Endodermal cell (in vitro differentiated cells): ENCODE results near the gene USP48. TPM values are rescaled to one million over a fixed set of nuclear protein-coding genes. Genes with fewer than 3 reads are reported as not detected.

Experiments
- DNase-seq: peaks from one replicate; pipeline ENCODE4 v3.0.0-alpha.2; 2017
- H3K27ac ChIP-seq: 2 replicates; pipeline ENCODE4 v1.5.1; 2013; ENCODE audit warnings: mild to moderate bottlenecking, low read depth, low read length, moderate library complexity
- H3K27me3 ChIP-seq: 2 replicates; pipeline ENCODE4 v1.6.1; 2013; ENCODE audit warnings: mild to moderate bottlenecking, low read length, moderate library complexity; ENCODE audit not compliant: insufficient read depth, control insufficient read depth, poor library complexity, severe bottlenecking
- H3K36me3 ChIP-seq: 2 replicates; pipeline ENCODE4 v1.7.0; 2013; ENCODE audit warnings: mild to moderate bottlenecking, low read length, moderate library complexity; ENCODE audit not compliant: control insufficient read depth, insufficient read depth
- H3K4me1 ChIP-seq: one replicate; pipeline ENCODE4 v1.7.0; 2013; ENCODE audit warnings: low read length; ENCODE audit not compliant: control insufficient read depth, insufficient read depth
- H3K4me3 ChIP-seq: 2 replicates; pipeline ENCODE4 v1.5.1; 2013; ENCODE audit warnings: mild to moderate bottlenecking, low read length, moderate library complexity
- H3K9ac ChIP-seq: 2 replicates; pipeline ENCODE4 v1.6.1; 2013; ENCODE audit warnings: mild to moderate bottlenecking, low read length, moderate library complexity; ENCODE audit not compliant: poor library complexity, severe bottlenecking; ENCODE audit errors: extremely low read depth
- H3K9me3 ChIP-seq: 2 replicates; pipeline ENCODE4 v1.6.1; 2013; ENCODE audit warnings: mild to moderate bottlenecking, low read length, moderate library complexity; ENCODE audit not compliant: control insufficient read depth
- H3K27ac Mint-ChIP-seq: 2 replicates; pipeline ENCODE4 v1.8.0; 2020; ENCODE audit warnings: mixed read lengths
- H3K27me3 Mint-ChIP-seq: 2 replicates; pipeline ENCODE4 v1.8.0; 2021; ENCODE audit warnings: mild to moderate bottlenecking, mixed read lengths; ENCODE audit not compliant: insufficient read depth
- H3K36me3 Mint-ChIP-seq: 2 replicates; pipeline ENCODE4 v1.8.0; 2020; ENCODE audit warnings: low read depth, mixed read lengths
- H3K4me1 Mint-ChIP-seq: 2 replicates; pipeline ENCODE4 v1.8.0; 2020; ENCODE audit warnings: mixed read lengths
- H3K4me3 Mint-ChIP-seq: 2 replicates; pipeline ENCODE4 v1.8.0; 2020; ENCODE audit warnings: mild to moderate bottlenecking, moderate library complexity, mixed read lengths
- H3K9me3 Mint-ChIP-seq: 2 replicates; pipeline ENCODE4 v1.8.0; 2020; ENCODE audit warnings: mild to moderate bottlenecking, mixed read lengths
- CTCF ChIP-seq: fragments of 200-600 bp; sonication (generic); conservative IDR thresholded peaks from 2 replicates; pipeline ENCODE4 v1.5.0; 2021; ENCODE audit warnings: antibody characterized with exemption, mild to moderate bottlenecking
- WGBS, 2 experiments: methylation state at CpG; one replicate each; pipeline versions ENCODE4 v1.1.5 to v1.1.7; 2013; ENCODE audit warnings: missing lambda C conversion rate in 2 of 2, mixed read lengths in 1 of 2; ENCODE audit not compliant: insufficient coverage in 1 of 2, insufficient read length in 1 of 2; 5-methylcytosine and 5-hydroxymethylcytosine counted together
- total RNA-seq, 2 donors: library from RNA; stranded (reverse); fragmentation: NEBNext Ultra II Directional in 1 of 2; extraction: Animal tissue kit (Norgen Biotek cat#: 25700) in 1 of 2; gene quantifications; 2 replicates in 1 of 2; 3 replicates in 1 of 2; pipeline ENCODE4 v1.2.1, GENCODE V29; 2021

The USP48 gene
- total RNA-seq, 2 donors from 2014 or later = 73.8 to 78.6 TPM

GRCh38 chr1:21749859-21750468 lies 33.0 kb downstream of the USP48 start:
- Mint-ChIP-seq H3K4me3 (no peak overlapping the region), H3K36me3 (peaks cover 51% of the 10 kb centered on the region), H3K27me3 (no peaks in the 10 kb centered on the region), H3K4me1 (no peaks in the 10 kb centered on the region), H3K27ac (peak overlapping the region; percentile 20), H3K9me3 (no peaks in the 10 kb centered on the region)
- DNase-seq = no peak
- Histone ChIP-seq H3K4me1 (no peaks in the 10 kb centered on the region), H3K27me3 (no peaks in the 10 kb centered on the region), H3K27ac (no peak overlapping the region), H3K9me3 (no peaks in the 10 kb centered on the region), H3K9ac (no peak overlapping the region), H3K4me3 (no peak overlapping the region), H3K36me3 (peaks cover 82% of the 10 kb centered on the region)
- TF ChIP-seq CTCF = no peak
- 87 to 88% methylated on average over 9 of the region's 9 CpGs for WGBS, 2 experiments

GRCh38 chr1:21749109-21749508 lies 33.8 kb downstream of the USP48 start:
- H3K36me3 Mint-ChIP-seq = peaks cover 51% of the 10 kb centered on the region
- no peaks in the 10 kb centered on the region for H3K9me3 Mint-ChIP-seq
- TF ChIP-seq CTCF = no peak
- H3K36me3 ChIP-seq = peaks cover 77% of the 10 kb centered on the region
- H3K4me3 Mint-ChIP-seq = no peak overlapping the region
- no peak overlapping the region for H3K4me3 ChIP-seq
- no peaks in the 10 kb centered on the region for H3K4me1 Mint-ChIP-seq
- no peak for DNase-seq
- H3K27me3 Mint-ChIP-seq = no peaks in the 10 kb centered on the region
- no peak overlapping the region for H3K27ac Mint-ChIP-seq
- no peaks in the 10 kb centered on the region for H3K9me3 ChIP-seq
- H3K27ac ChIP-seq = peak overlapping the region; percentile 32
- H3K9ac ChIP-seq = no peak overlapping the region
- no peaks in the 10 kb centered on the region for H3K4me1 ChIP-seq
- WGBS, 2 experiments = 93 to 100% methylated on average over 3 of the region's 3 CpGs
- H3K27me3 ChIP-seq = no peaks in the 10 kb centered on the region

GRCh38 chr1:21743476-21743875 lies 39.5 kb downstream of the USP48 start:
- WGBS, 2 experiments = 83 to 100% methylated on average over 1 of the region's 2 CpGs
- H3K27ac Mint-ChIP-seq = peak overlapping the region; percentile 23

More at GRCh38 chr1:21743476-21743875, 39.5 kb downstream of the USP48 start:
- Histone ChIP-seq H3K4me1 (no peaks in the 10 kb centered on the region), H3K4me3 (no peak overlapping the region), H3K9me3 (no peaks in the 10 kb centered on the region), H3K27me3 (no peaks in the 10 kb centered on the region), H3K9ac (no peak overlapping the region), H3K36me3 (peaks cover 55% of the 10 kb centered on the region), H3K27ac (no peak overlapping the region)
- Mint-ChIP-seq H3K27me3 (no peaks in the 10 kb centered on the region), H3K4me3 (no peak overlapping the region), H3K4me1 (no peaks in the 10 kb centered on the region), H3K9me3 (no peaks in the 10 kb centered on the region), H3K36me3 (peaks cover 34% of the 10 kb centered on the region)
- no peak for TF ChIP-seq CTCF
- no peak for DNase-seq
